Stimulated activated CD4-positive, alpha-beta T cell treated with anti-CD3 and anti-CD28 coated beads, TNF-alpha, amount 100 ng/mL, for 24 hours (primary cell): ENCODE measurements around the gene ADAM21.
"Not testable (repeated sequence)": the region's sequence is repeated elsewhere in the genome, so short reads cannot be mapped to it uniquely, and the experiment has no call there.

ENCODE experiments used
- DNase-seq, 3 experiments: peaks; one replicate each; pipeline ENCODE4 v3.0.0-alpha.2; 2020; ENCODE audit warnings: low read depth in 3 of 3

ADAM21 gene

GRCh38 chr14:70451874-70452273 lies at the start of gene ADAM21:
TSS of gene ADAM21 (plus strand) at chr14:70452174. CDS start at chr14:70457500, 5,326 bp downstream.
- DNase-seq = no peak

- DNase-seq = not testable (repeated sequence)
Observed at GRCh38 chr14:70403335-70403734, 48.6 kb upstream of the ADAM21 start.

GRCh38 chr14:70406216-70406615 lies 45.8 kb upstream of the ADAM21 start:
- not testable (repeated sequence) for DNase-seq

GRCh38 chr14:70407621-70408020 lies 44.4 kb upstream of the ADAM21 start:
- DNase-seq = no peak

GRCh38 chr14:70415788-70416187 lies 36.2 kb upstream of the ADAM21 start:
- no peak for DNase-seq

GRCh38 chr14:70416338-70416724 lies 35.6 kb upstream of the ADAM21 start:
- no peak for DNase-seq

GRCh38 chr14:70416725-70417349 lies 35.1 kb upstream of the ADAM21 start, which contains the start of gene SYNJ2BP:
TSS of gene SYNJ2BP (minus strand) at chr14:70417090. CDS start at chr14:70416963, 127 bp downstream.
- peak; percentile 5 to 50 (median 36) for DNase-seq

- not testable (repeated sequence) for DNase-seq
Observed at GRCh38 chr14:70419270-70419931, 32.6 kb upstream of the ADAM21 start.

- no peak for DNase-seq
Observed at GRCh38 chr14:70422538-70422937, 29.4 kb upstream of the ADAM21 start.

- DNase-seq = no peak
Observed at GRCh38 chr14:70425354-70425753, 26.6 kb upstream of the ADAM21 start.

- DNase-seq = not testable (repeated sequence)
Observed at GRCh38 chr14:70426555-70426954, 25.4 kb upstream of the ADAM21 start.

- DNase-seq = no peak
Observed at GRCh38 chr14:70436867-70437266, 15.1 kb upstream of the ADAM21 start.

GRCh38 chr14:70441641-70442040 lies 10.3 kb upstream of the ADAM21 start:
- no peak for DNase-seq

GRCh38 chr14:70442750-70443149 lies 9.2 kb upstream of the ADAM21 start:
- no peak for DNase-seq

GRCh38 chr14:70448633-70449340 lies 3.2 kb upstream of the ADAM21 start:
- no peak for DNase-seq

GRCh38 chr14:70454731-70455130 lies 2.8 kb downstream of the ADAM21 start:
- no peak for DNase-seq

GRCh38 chr14:70468731-70469130 lies 16.8 kb downstream of the ADAM21 start:
- DNase-seq = no peak

- DNase-seq = not testable (repeated sequence)
Observed at GRCh38 chr14:70470863-70471563, 19.0 kb downstream of the ADAM21 start.

- no peak for DNase-seq
Observed at GRCh38 chr14:70472253-70473159, 20.5 kb downstream of the ADAM21 start.

- DNase-seq = no peak
Observed at GRCh38 chr14:70473825-70474224, 21.9 kb downstream of the ADAM21 start.

GRCh38 chr14:70475459-70475858 lies 23.5 kb downstream of the ADAM21 start:
- not testable (repeated sequence) for DNase-seq
